SU-DHL-6 (cell line): ENCODE measurements around the gene TMEM141.
"Not testable (repeated sequence)": the region's sequence is repeated elsewhere in the genome, so short reads cannot be mapped to it uniquely, and the experiment has no call there.

Source experiments
- H2AFZ ChIP-seq: fragments of 200-600 bp; sonication (generic); 2 replicates; pipeline ENCODE4 v1.6.1; 2014; ENCODE audit warnings: low read depth, mild to moderate bottlenecking, moderate library complexity, mixed read lengths, antibody characterized with exemption, low read length; ENCODE audit not compliant: severe bottlenecking
- H3F3A ChIP-seq: fragments of 200-600 bp; shearing (Covaris generic); 2 replicates; pipeline ENCODE4 v1.6.0; 2016; ENCODE audit warnings: antibody characterized with exemption, mild to moderate bottlenecking; ENCODE audit not compliant: insufficient read depth
- H3K27ac ChIP-seq: fragments of 200-600 bp; sonication (generic); 2 replicates; pipeline ENCODE4 v1.5.1; 2016; ENCODE audit warnings: low read depth, mild to moderate bottlenecking, low read length, moderate library complexity, mixed read lengths
- H3K27me3 ChIP-seq: fragments of 200-600 bp; sonication (generic), shearing (Covaris generic); 2 replicates; pipeline ENCODE4 v1.6.0; 2014; ENCODE audit warnings: mild to moderate bottlenecking, low read length
- H3K36me3 ChIP-seq: fragments of 200-600 bp; sonication (generic); 2 replicates; pipeline ENCODE4 v1.6.1; 2014; ENCODE audit warnings: mild to moderate bottlenecking, low read length, mixed read lengths
- H3K4me2 ChIP-seq: fragments of 300-600, 200-600 bp; shearing (Covaris generic), sonication (generic); 2 replicates; pipeline ENCODE4 v1.6.0; 2014; ENCODE audit warnings: low read length, low read depth, mild to moderate bottlenecking; ENCODE audit not compliant: poor library complexity, severe bottlenecking
- H3K4me3 ChIP-seq: fragments of 200-600 bp; sonication (generic); 2 replicates; pipeline ENCODE4 v1.5.1; 2014; ENCODE audit warnings: antibody characterized with exemption, low read length, mild to moderate bottlenecking, mixed read lengths; ENCODE audit not compliant: insufficient read depth, poor library complexity, severe bottlenecking
- H3K79me2 ChIP-seq: fragments of 200-600 bp; sonication (generic); 2 replicates; pipeline ENCODE4 v1.6.1; 2014; ENCODE audit warnings: mild to moderate bottlenecking, low read length, moderate library complexity; ENCODE audit not compliant: insufficient read depth
- H3K9ac ChIP-seq: fragments of 200-600 bp; sonication (generic); 2 replicates; pipeline ENCODE4 v1.7.0; 2014; ENCODE audit warnings: mild to moderate bottlenecking, low read length
- H3K9me2 ChIP-seq: fragments of 200-600 bp; sonication (generic); replicated peaks from 2 replicates; pipeline ENCODE4 v1.6.1; 2014; ENCODE audit warnings: low read length; ENCODE audit not compliant: insufficient read depth
- H3K9me3 ChIP-seq: fragments of 200-600 bp; sonication (generic); 2 replicates; pipeline ENCODE4 v1.6.1; 2014; ENCODE audit warnings: low read length, mixed read lengths; ENCODE audit not compliant: insufficient read depth
- H4K20me1 ChIP-seq: fragments of 200-600 bp; sonication (generic); 2 replicates; pipeline ENCODE4 v1.6.1; 2014; ENCODE audit warnings: low read depth, mild to moderate bottlenecking, antibody characterized with exemption, low read length, moderate library complexity, mixed read lengths
- EZH2phosphoT487 ChIP-seq: fragments of 200-600 bp; sonication (generic), shearing (Covaris generic); conservative IDR thresholded peaks from 2 replicates; pipeline ENCODE4 v1.6.1; 2018; ENCODE audit warnings: mild to moderate bottlenecking, antibody characterized with exemption, low read length, moderate library complexity, mixed read lengths
- TF ChIP-seq, protein P1 (sequence below): fragments of 200-600 bp; sonication (generic); IDR thresholded peaks from one replicate; pipeline ENCODE4 v1.5.1; 2017; ENCODE audit warnings: antibody characterized with exemption, mild to moderate bottlenecking, low read length, moderate library complexity; ENCODE audit not compliant: insufficient read depth, poor library complexity, severe bottlenecking

The TMEM141 gene

GRCh38 chr9:136759436-136760325 is 31.5 kb upstream of the TMEM141 start:
- H3K79me2 ChIP-seq: no peaks in the 10 kb centered on the region
- H3K9me3 ChIP-seq: no peaks in the 10 kb centered on the region
- H3K36me3 ChIP-seq: no peaks in the 10 kb centered on the region
- TF ChIP-seq, protein P1, sequence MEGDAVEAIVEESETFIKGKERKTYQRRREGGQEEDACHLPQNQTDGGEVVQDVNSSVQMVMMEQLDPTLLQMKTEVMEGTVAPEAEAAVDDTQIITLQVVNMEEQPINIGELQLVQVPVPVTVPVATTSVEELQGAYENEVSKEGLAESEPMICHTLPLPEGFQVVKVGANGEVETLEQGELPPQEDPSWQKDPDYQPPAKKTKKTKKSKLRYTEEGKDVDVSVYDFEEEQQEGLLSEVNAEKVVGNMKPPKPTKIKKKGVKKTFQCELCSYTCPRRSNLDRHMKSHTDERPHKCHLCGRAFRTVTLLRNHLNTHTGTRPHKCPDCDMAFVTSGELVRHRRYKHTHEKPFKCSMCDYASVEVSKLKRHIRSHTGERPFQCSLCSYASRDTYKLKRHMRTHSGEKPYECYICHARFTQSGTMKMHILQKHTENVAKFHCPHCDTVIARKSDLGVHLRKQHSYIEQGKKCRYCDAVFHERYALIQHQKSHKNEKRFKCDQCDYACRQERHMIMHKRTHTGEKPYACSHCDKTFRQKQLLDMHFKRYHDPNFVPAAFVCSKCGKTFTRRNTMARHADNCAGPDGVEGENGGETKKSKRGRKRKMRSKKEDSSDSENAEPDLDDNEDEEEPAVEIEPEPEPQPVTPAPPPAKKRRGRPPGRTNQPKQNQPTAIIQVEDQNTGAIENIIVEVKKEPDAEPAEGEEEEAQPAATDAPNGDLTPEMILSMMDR: no peak
- TF ChIP-seq EZH2phosphoT487: no peak
- H3K9ac ChIP-seq: no peak overlapping the region
- no peaks in the 10 kb centered on the region for H3K9me2 ChIP-seq
- no peak overlapping the region for H3K4me2 ChIP-seq
- H2AFZ ChIP-seq: no peak overlapping the region
- no peaks in the 10 kb centered on the region for H3F3A ChIP-seq
- no peak overlapping the region for H3K27ac ChIP-seq
- no peak overlapping the region for H3K4me3 ChIP-seq
- no peaks in the 10 kb centered on the region for H4K20me1 ChIP-seq
- H3K27me3 ChIP-seq: no peaks in the 10 kb centered on the region

DNA sequence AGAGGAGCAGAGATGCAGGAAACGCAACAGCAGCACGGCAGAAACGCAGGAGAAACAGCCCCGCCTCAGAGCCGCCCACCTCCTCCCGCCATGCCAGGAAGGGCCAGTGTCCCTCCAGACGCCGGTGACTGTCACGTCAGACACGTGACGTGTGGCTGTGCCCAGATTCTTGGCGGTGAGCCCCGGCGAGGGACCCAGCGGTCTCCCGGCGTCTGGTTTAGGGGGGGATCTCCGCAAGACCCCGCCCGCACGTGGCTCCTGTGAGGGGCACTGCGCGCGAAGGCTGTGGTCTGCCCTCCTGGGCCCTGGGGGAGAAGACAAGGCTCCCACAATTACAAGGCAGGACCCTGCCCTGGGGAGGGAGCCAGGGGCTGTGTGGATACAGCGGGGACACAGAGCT is 30.7 kb upstream of the TMEM141 start:
- Histone ChIP-seq H3K4me2 (no peak overlapping the region), H3K79me2 (no peaks in the 10 kb centered on the region), H3K9me3 (no peaks in the 10 kb centered on the region), H3F3A (no peaks in the 10 kb centered on the region), H3K9ac (no peak overlapping the region), H3K27me3 (no peaks in the 10 kb centered on the region), H3K36me3 (no peaks in the 10 kb centered on the region), H4K20me1 (no peaks in the 10 kb centered on the region), H2AFZ (no peak overlapping the region), H3K27ac (no peak overlapping the region), H3K4me3 (no peak overlapping the region), H3K9me2 (no peaks in the 10 kb centered on the region)
- no peak for TF ChIP-seq EZH2phosphoT487
- TF ChIP-seq, protein P1: no peak

DNA sequence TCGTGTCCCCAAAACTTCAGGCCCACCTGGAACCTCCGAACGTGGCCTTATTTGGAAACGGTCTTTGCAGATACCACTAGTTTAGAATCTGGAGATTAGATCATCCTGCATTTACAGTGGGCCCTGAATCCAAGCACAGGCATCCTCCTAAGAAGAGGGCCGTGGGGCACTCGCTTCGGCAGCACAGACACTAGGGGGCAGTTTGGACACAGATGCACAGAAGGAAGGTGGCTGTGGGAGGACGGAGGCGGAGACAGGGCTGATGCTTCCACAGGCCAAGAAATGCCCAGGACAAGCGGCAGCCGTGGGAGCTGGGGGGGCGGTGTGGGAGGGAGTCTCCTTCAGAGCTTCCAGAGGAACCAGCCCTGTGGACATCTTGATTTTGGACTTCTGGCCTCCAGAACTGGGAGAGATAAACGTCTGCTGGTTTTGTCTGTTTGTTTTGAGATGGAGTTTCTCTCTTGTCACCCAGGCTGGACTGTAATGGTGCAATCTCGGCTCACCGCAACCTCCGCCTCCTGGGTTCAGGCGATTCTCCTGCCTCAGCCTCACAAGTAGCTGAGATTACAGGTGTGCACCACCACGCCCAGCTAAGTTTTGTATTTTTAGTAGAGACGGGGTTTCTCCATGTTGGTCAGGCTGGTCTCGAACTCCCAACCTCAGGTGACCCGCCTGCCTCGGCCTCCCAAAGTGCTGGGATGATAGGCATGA is 30.2 kb upstream of the TMEM141 start:
- not testable (repeated sequence) for H3F3A ChIP-seq, H3K9me3 ChIP-seq, H3K9ac ChIP-seq, H3K4me3 ChIP-seq, H4K20me1 ChIP-seq, H3K79me2 ChIP-seq, H3K27me3 ChIP-seq, H3K36me3 ChIP-seq, H3K4me2 ChIP-seq, H3K27ac ChIP-seq, H2AFZ ChIP-seq, H3K9me2 ChIP-seq
- TF ChIP-seq, protein P1: peak; percentile 67
